ENCODE measurements around the gene PTTG1IP2. TPM values are rescaled to one million over a fixed set of nuclear protein-coding genes. Genes with fewer than 3 reads are reported as not detected.

PTTG1IP2 gene
- total RNA-seq, 1 experiment from 2014 or later, result not detected

DNA sequence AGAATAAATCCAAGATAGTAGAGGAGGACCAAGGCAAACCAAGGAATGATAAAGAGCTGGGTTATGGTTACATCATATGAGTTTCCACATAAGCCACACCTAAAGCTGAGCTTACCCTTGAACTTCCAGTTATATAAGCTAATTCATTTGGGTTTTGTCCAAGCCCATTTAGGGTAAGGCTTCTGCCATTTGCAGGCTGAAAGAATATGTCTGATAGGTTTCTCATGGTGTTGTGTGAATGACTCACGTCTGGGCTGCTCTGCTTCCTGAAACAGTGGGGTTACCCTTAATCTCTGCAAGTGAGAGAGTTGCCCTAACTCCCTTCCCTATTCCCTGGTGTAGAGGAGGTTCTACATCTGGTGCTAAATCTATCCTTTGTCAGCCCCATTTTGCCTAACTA, 60.8 kb downstream of the PTTG1IP2 start:
- no peak overlapping the region for H4K91ac ChIP-seq (ENCODE audit: insufficient read length, low read depth, low read length)
- DNase-seq, result no peak
- H2AFZ ChIP-seq (ENCODE audit: low read length), result no peak overlapping the region

More for the DNA sequence above, 60.8 kb downstream of the PTTG1IP2 start:
- Histone ChIP-seq H2BK120ac (ENCODE audit: low read depth, low read length, poor library complexity, severe bottlenecking) (no peak overlapping the region), H3K23ac (ENCODE audit: insufficient read length, low read depth, low read length) (no peak overlapping the region), H4K8ac (replicated peaks; ENCODE audit: insufficient read length, low read depth, low read length) (no peak overlapping the region), H3K4me1 (ENCODE audit: insufficient read depth, low read length) (peaks cover 5% of the 10 kb centered on the region; the same call in 1 of the 2 replicates), H4K20me1 (ENCODE audit: control insufficient read depth, insufficient read depth, insufficient read length) (no peaks in the 10 kb centered on the region), H3K79me1 (ENCODE audit: insufficient read depth, low read depth, low read length, poor library complexity, severe bottlenecking) (no peaks in the 10 kb centered on the region), H2BK5ac (ENCODE audit: insufficient read length, low read length) (no peak overlapping the region), H3K27me3 (ENCODE audit: insufficient read depth, low read length) (no peaks in the 10 kb centered on the region; the same call in 1 of the 2 replicates), H3K4me2 (ENCODE audit: insufficient read depth, insufficient read length, low read length) (no peak overlapping the region), H3K4ac (ENCODE audit: low read depth, low read length) (no peak overlapping the region), H3K18ac (ENCODE audit: insufficient read length, low read depth, low read length) (no peak overlapping the region), H3T11ph (ENCODE audit: low read length) (no peak overlapping the region), H2BK15ac (ENCODE audit: low read depth, low read length) (no peak overlapping the region), H4K5ac (ENCODE audit: insufficient read length, low read depth, low read length) (no peak overlapping the region), H3K14ac (ENCODE audit: insufficient read depth, low read length) (no peak overlapping the region), H2BK12ac (ENCODE audit: insufficient read length, low read depth, low read length) (no peak overlapping the region), H3K9ac (ENCODE audit: extremely low read depth, insufficient read length, low read length) (no peak overlapping the region), H3K9me3 (ENCODE audit: control insufficient read depth, low read depth, low read length) (no peaks in the 10 kb centered on the region), H3K56ac (ENCODE audit: insufficient read length, low read depth, low read length) (no peak overlapping the region), H3K79me2 (ENCODE audit: insufficient read depth, low read length) (no peaks in the 10 kb centered on the region), H2AK5ac (ENCODE audit: insufficient read length, low read length) (no peak overlapping the region), H3K23me2 (ENCODE audit: insufficient read length, low read depth, low read length, poor library complexity, severe bottlenecking) (no peaks in the 10 kb centered on the region), H2BK20ac (ENCODE audit: low read depth, low read length, poor library complexity, severe bottlenecking) (no peak overlapping the region), H3K27ac (ENCODE audit: insufficient read length, low read depth, low read length) (no peak overlapping the region)
- no peaks in the 10 kb centered on the region for H3K27me3 Mint-ChIP-seq (ENCODE audit: low read depth)
- TF ChIP-seq, protein P1, sequence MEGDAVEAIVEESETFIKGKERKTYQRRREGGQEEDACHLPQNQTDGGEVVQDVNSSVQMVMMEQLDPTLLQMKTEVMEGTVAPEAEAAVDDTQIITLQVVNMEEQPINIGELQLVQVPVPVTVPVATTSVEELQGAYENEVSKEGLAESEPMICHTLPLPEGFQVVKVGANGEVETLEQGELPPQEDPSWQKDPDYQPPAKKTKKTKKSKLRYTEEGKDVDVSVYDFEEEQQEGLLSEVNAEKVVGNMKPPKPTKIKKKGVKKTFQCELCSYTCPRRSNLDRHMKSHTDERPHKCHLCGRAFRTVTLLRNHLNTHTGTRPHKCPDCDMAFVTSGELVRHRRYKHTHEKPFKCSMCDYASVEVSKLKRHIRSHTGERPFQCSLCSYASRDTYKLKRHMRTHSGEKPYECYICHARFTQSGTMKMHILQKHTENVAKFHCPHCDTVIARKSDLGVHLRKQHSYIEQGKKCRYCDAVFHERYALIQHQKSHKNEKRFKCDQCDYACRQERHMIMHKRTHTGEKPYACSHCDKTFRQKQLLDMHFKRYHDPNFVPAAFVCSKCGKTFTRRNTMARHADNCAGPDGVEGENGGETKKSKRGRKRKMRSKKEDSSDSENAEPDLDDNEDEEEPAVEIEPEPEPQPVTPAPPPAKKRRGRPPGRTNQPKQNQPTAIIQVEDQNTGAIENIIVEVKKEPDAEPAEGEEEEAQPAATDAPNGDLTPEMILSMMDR (conservative IDR thresholded peaks at IDR 0.05), result no peak
- WGBS (ENCODE audit: extremely low coverage, insufficient read length, low lambda C conversion rate), result no CpG with 5 or more reads among the region's 1 CpG
- H3K36me3 Mint-ChIP-seq (ENCODE audit: insufficient read depth in 1 of 3, low read depth in 3 of 3), result no peaks in the 10 kb centered on the region
- H3K9me3 Mint-ChIP-seq, result peaks cover 3 to 4% of the 10 kb centered on the region in 2 experiments; a peak in 3 of 5 replicates
- no peak overlapping the region for H3K27ac Mint-ChIP-seq
- no peak overlapping the region for H3K4me3 Mint-ChIP-seq
- H3K4me1 Mint-ChIP-seq, result peaks cover 13 to 15% of the 10 kb centered on the region in 2 experiments

Data from H9 (cell line).